AG04449 (cell line): ENCODE data around the gene GANAB.
A peak's percentile ranks its signal among the peaks of the same experiment; 100 is the strongest.
"Not testable (repeated sequence)": the region's sequence is repeated elsewhere in the genome, so short reads cannot be mapped to it uniquely, and the experiment has no call there.

Experiments
- CTCF ChIA-PET: fragments of 350-600 bp; formaldehyde crosslinking; extraction: SDS; loops from one replicate; lab custom pipeline; 2021; ENCODE audit warnings: antibody characterized with exemption; lab: Yijun Ruan, JAX
- POLR2A ChIA-PET: fragments of 400-600, 350-600 bp; formaldehyde crosslinking; extraction: SDS; loops from one replicate; lab custom pipeline; 2020; ENCODE audit warnings: antibody characterized with exemption, inconsistent platforms; lab: Yijun Ruan, JAX
- DNase-seq: peaks from one replicate; pipeline ENCODE4 v3.0.0-alpha.2; 2010; ENCODE audit warnings: low read depth, low spot score
- H3K4me3 ChIP-seq: 2 replicates; pipeline ENCODE4 v1.5.1; 2011; ENCODE audit warnings: low read depth, mild to moderate bottlenecking, control low read depth, low read length
- CTCF ChIP-seq: IDR thresholded peaks from one replicate; pipeline ENCODE4 v1.5.1; 2011; ENCODE audit warnings: mild to moderate bottlenecking, moderate library complexity, low read length, control low read depth, inconsistent platforms; ENCODE audit not compliant: insufficient read depth; ENCODE audit errors: missing control alignments

The GANAB gene

GRCh38 chr11:62677714-62678113 is 31.3 kb upstream of the GANAB start:
- ChIA-PET POLR2A (interaction anchor here (0.9 to 4.7 kb wide), 2 partner anchors 11 to 12 kb away, joined by 3 to 44 read pairs; partner anchors contain the start of genes C11orf98 and CSKMT), CTCF (interaction anchor here (1.5 to 1.8 kb wide), 2 partner anchors 10 kb away, joined by 4 to 8 read pairs; no protein-coding TSS in a partner anchor)
- H3K4me3 ChIP-seq, result peak overlapping the region; percentile 95
- TF ChIP-seq CTCF, result no peak
- DNase-seq, result no peak

GRCh38 chr11:62677156-62677555 is 30.7 kb upstream of the GANAB start:
- no peak overlapping the region for H3K4me3 ChIP-seq
- no peak for TF ChIP-seq CTCF
- DNase-seq, result no peak
- POLR2A ChIA-PET, result interaction anchor here (0.9 to 4.7 kb wide), 3 partner anchors 10 to 103 kb away, joined by 3 to 44 read pairs (median 3); partner anchors contain the start of genes C11orf98, CSKMT and EEF1G
- CTCF ChIA-PET, result interaction anchor here (1.5 to 4.6 kb wide), 3 partner anchors 9 to 16 kb away, joined by 4 to 31 read pairs (median 8); no protein-coding TSS in a partner anchor

GRCh38 chr11:62676698-62677097 is 30.3 kb upstream of the GANAB start:
- TF ChIP-seq CTCF, result no peak
- POLR2A ChIA-PET, result interaction anchor here (0.9 to 4.7 kb wide), 3 partner anchors 10 to 103 kb away, joined by 3 to 44 read pairs (median 3); partner anchors contain the start of genes C11orf98, CSKMT and EEF1G
- no peak overlapping the region for H3K4me3 ChIP-seq
- DNase-seq, result no peak
- CTCF ChIA-PET, result interaction anchor here (1.5 to 4.6 kb wide), 3 partner anchors 9 to 17 kb away, joined by 4 to 31 read pairs (median 8); no protein-coding TSS in a partner anchor

GRCh38 chr11:62675415-62675814 is 29.0 kb upstream of the GANAB start:
- ChIA-PET CTCF (interaction anchor here (0.7 to 4.6 kb wide), 3 partner anchors 14 to 114 kb away, joined by 3 to 31 read pairs (median 3); partner anchors contain the start of gene LRRN4CL), POLR2A (interaction anchor here (0.6 to 4.7 kb wide), 2 partner anchors 10 to 94 kb away, joined by 3 to 44 read pairs; partner anchors contain the start of genes C11orf98 and CSKMT)
- DNase-seq, H3K4me3 ChIP-seq: not testable (repeated sequence)

GRCh38 chr11:62673196-62673525 is 26.7 kb upstream of the GANAB start:
- DNase-seq, result no peak
- TF ChIP-seq CTCF, result no peak
- no peak overlapping the region for H3K4me3 ChIP-seq
- ChIA-PET POLR2A (interaction anchor here (0.8 to 4.7 kb wide), 2 partner anchors 8 to 54 kb away, joined by 4 to 44 read pairs; partner anchors contain the start of genes C11orf98, CSKMT and HNRNPUL2), CTCF (interaction anchor here (4.6 kb wide), 1 partner anchor 20 kb away, joined by 31 read pairs; no protein-coding TSS in a partner anchor)

- DNase-seq, result no peak
- no peak for TF ChIP-seq CTCF
- ChIA-PET POLR2A (interaction anchor here (0.6 to 2.1 kb wide), 11 partner anchors 9 to 213 kb away, joined by 3 to 15 read pairs (median 5); partner anchors contain the start of genes B3GAT3, EEF1G, INTS5 and LRRN4CL), CTCF (interaction anchor here (1.2 to 4.2 kb wide), 6 partner anchors 9 to 112 kb away, joined by 3 to 30 read pairs (median 6); partner anchors contain the start of gene LRRN4CL)
- H3K4me3 ChIP-seq, result peak within 1 kb of the TSS; percentile 76
Measured at GRCh38 chr11:62671608-62672389, 25.4 kb upstream of the GANAB start, which contains the start of the genes LBHD1 and UQCC3. LBHD1 (minus strand) TSS chr11:62672267; CDS start chr11:62670031, 2,236 bp downstream. UQCC3 (plus strand) TSS chr11:62671673; CDS start chr11:62671746, 73 bp downstream.
